Esophagus squamous epithelium (tissue), 5 donors: ENCODE measurements around the gene ANO10. TPM values are rescaled to one million over a fixed set of nuclear protein-coding genes. Genes with fewer than 3 reads are reported as not detected.

Experiments
- DNase-seq: peaks from one replicate; lab custom pipeline; 2025; lab: John Stamatoyannopoulos, UW
- H3K27ac ChIP-seq, 4 donors: fragments of 200-600 bp; sonication (generic); one replicate each; pipeline ENCODE4 v1.5.1; 2016 to 2019; ENCODE audit warnings: mild to moderate bottlenecking in 1 of 4
- H3K27me3 ChIP-seq, 4 donors: fragments of 200-600 bp; sonication (generic); 1 replicate in 3 of 4; 2 replicates in 1 of 4; pipeline versions ENCODE4 v1.5.1 to v1.6.0; 2017 to 2021; ENCODE audit warnings: antibody characterized with exemption in 1 of 4
- H3K36me3 ChIP-seq, 3 donors: fragments of 200-600 bp; sonication (generic); one replicate each; pipeline ENCODE4 v1.5.1; 2016 to 2019
- H3K4me1 ChIP-seq, 3 donors: fragments of 200-600 bp; sonication (generic); one replicate each; pipeline ENCODE4 v1.5.1; 2017 to 2019
- H3K4me3 ChIP-seq, 4 donors: fragments of 200-600 bp; sonication (generic); 1 replicate in 3 of 4; 2 replicates in 1 of 4; pipeline ENCODE4 v1.5.1; 2016 to 2019; ENCODE audit warnings: mild to moderate bottlenecking in 2 of 4, moderate library complexity in 1 of 4
- H3K9me3 ChIP-seq, 3 donors: fragments of 200-600 bp; sonication (generic); one replicate each; pipeline ENCODE4 v1.5.1; 2016 to 2019
- CTCF ChIP-seq, 6 experiments: fragments of 450-650 bp in 4 of 6; fragments of 200-600 bp in 2 of 6; sonication (generic) in 2 of 6; IDR thresholded peaks; one replicate each; pipeline ENCODE4 v1.5.1; 2016 to 2019; ENCODE audit warnings: antibody characterized with exemption in 6 of 6, mild to moderate bottlenecking in 4 of 6, moderate library complexity in 4 of 6
- POLR2A ChIP-seq, 4 donors: fragments of 450-650 bp; IDR thresholded peaks; one replicate each; pipeline ENCODE4 v1.6.1; 2017; ENCODE audit warnings: antibody characterized with exemption in 4 of 4, mild to moderate bottlenecking in 4 of 4, moderate library complexity in 3 of 4
- WGBS, 2 donors: methylation state at CpG; one replicate each; pipeline ENCODE4 v1.1.5; 2018; 5-methylcytosine and 5-hydroxymethylcytosine counted together
- intact Hi-C: fragments of 100-400 bp; cut with DNase I; formaldehyde crosslinking; loops from one replicate; pipeline ENCODE4 v1.15.0; 2022
- total RNA-seq, 4 donors: library from RNA; depleted of rRNA; stranded (reverse); fragments of >200 nt; gene quantifications; one replicate each; pipeline ENCODE4 v1.1.0, GENCODE V29; 2016
- donor health status: DM: yes; HTN: yes; CAD: no.

Gene ANO10
- total RNA-seq, 4 donors from 2014 or later: 18.5 to 22.3 (median 20.3) TPM

- 88 to 90% methylated on average over 9 to 10 of the region's 10 CpGs for WGBS, 2 donors
These were observed 249.6 kb downstream of the ANO10 start for GRCh38 chr3:43372007-43372740.

GRCh38 chr3:43371494-43371893, 250.3 kb downstream of the ANO10 start:
- 86% methylated on average over 3 of the region's 3 CpGs; no CpG with 5 or more reads in 1 of the 2 donors for WGBS, 2 donors
- Histone ChIP-seq H3K4me1 (peaks cover 0 to 4% (median 3%) of the 10 kb centered on the region in 3 donors), H3K27me3 (no peaks in the 10 kb centered on the region), H3K4me3 (no peak overlapping the region), H3K9me3 (no peaks in the 10 kb centered on the region), H3K36me3 (no peaks in the 10 kb centered on the region), H3K27ac (no peak overlapping the region)
- TF ChIP-seq CTCF (IDR thresholded peaks at IDR 0.05) (no peak), POLR2A (IDR thresholded peaks at IDR 0.05) (no peak)
- DNase-seq: no peak
- intact Hi-C loops: no loop called here

More at GRCh38 chr3:43372007-43372740, 249.6 kb downstream of the ANO10 start:
- no peaks in the 10 kb centered on the region for H3K9me3 ChIP-seq
- no peak for DNase-seq
- H3K36me3 ChIP-seq: no peaks in the 10 kb centered on the region
- H3K27ac ChIP-seq: no peak overlapping the region
- H3K27me3 ChIP-seq: no peaks in the 10 kb centered on the region
- H3K4me3 ChIP-seq: no peak overlapping the region
- intact Hi-C loops: no loop called here
- no peaks in the 10 kb centered on the region for H3K4me1 ChIP-seq
- no peak for TF ChIP-seq CTCF (IDR thresholded peaks at IDR 0.05)
- TF ChIP-seq POLR2A (IDR thresholded peaks at IDR 0.05): no peak

- intact Hi-C loops: no loop called here
- H3K27ac ChIP-seq: no peak overlapping the region
These were observed 251.4 kb downstream of the ANO10 start for GRCh38 chr3:43370293-43370980.

GRCh38 chr3:43369404-43370292, 252.2 kb downstream of the ANO10 start:
- DNase-seq: no peak
- TF ChIP-seq POLR2A (IDR thresholded peaks at IDR 0.05) (no peak), CTCF (IDR thresholded peaks at IDR 0.05) (no peak)
- H3K4me3 ChIP-seq: no peak overlapping the region
- peaks cover 0 to 10% (median 3%) of the 10 kb centered on the region in 3 donors for H3K4me1 ChIP-seq
- 92 to 93% methylated on average over 3 to 6 of the region's 8 CpGs for WGBS, 2 donors
- peaks cover 0 to 18% (median 0%) of the 10 kb centered on the region in 3 donors for H3K36me3 ChIP-seq
- intact Hi-C loops: no loop called here
- H3K27ac ChIP-seq: no peak overlapping the region
- H3K27me3 ChIP-seq: no peaks in the 10 kb centered on the region
- H3K9me3 ChIP-seq: no peaks in the 10 kb centered on the region

More at GRCh38 chr3:43370293-43370980, 251.4 kb downstream of the ANO10 start:
- peaks cover 0 to 10% (median 3%) of the 10 kb centered on the region in 3 donors for H3K4me1 ChIP-seq
- TF ChIP-seq POLR2A (IDR thresholded peaks at IDR 0.05) (no peak), CTCF (IDR thresholded peaks at IDR 0.05) (no peak)
- WGBS, 2 donors: 79 to 89% methylated on average over 1 to 4 of the region's 6 CpGs
- no peak overlapping the region for H3K4me3 ChIP-seq
- H3K9me3 ChIP-seq: no peaks in the 10 kb centered on the region
- DNase-seq: no peak
- no peaks in the 10 kb centered on the region for H3K27me3 ChIP-seq
- H3K36me3 ChIP-seq: peaks cover 0 to 10% (median 0%) of the 10 kb centered on the region in 3 donors
